Cardiac fibroblast (primary cell): ENCODE data around the gene MFN1.

ENCODE experiments used
- DNase-seq, 2 donors: peaks; one replicate each; pipeline versions ENCODE4 v3.0.0 to v3.0.0-alpha.2; 2010; ENCODE audit warnings: low read depth in 2 of 2
- H3K4me3 ChIP-seq, 2 donors: replicated peaks in 1 of 2; 1 replicate in 1 of 2; 2 replicates in 1 of 2; pipeline ENCODE4 v1.5.1; 2011; ENCODE audit warnings: low read depth in 2 of 2, low read length in 2 of 2, mild to moderate bottlenecking in 2 of 2, moderate library complexity in 1 of 2
- CTCF ChIP-seq: IDR thresholded peaks from one replicate; pipeline ENCODE4 v1.5.1; 2011; ENCODE audit warnings: low read depth, mild to moderate bottlenecking, low read length, inconsistent platforms

MFN1 gene

GRCh38 chr3:179322286-179323196, 25.0 kb upstream of the MFN1 start, which contains the start of gene ZNF639:
TSS of gene ZNF639 (plus strand) at chr3:179323031. CDS start at chr3:179328294, 5,263 bp downstream.
- peak; percentile 51 for TF ChIP-seq CTCF
- DNase-seq = peak; percentile 86 to 93
- H3K4me3 ChIP-seq = peak within 1 kb of the TSS; percentile 86 to 96

GRCh38 chr3:179323197-179324110, 24.1 kb upstream of the MFN1 start:
- peak; percentile 7 for TF ChIP-seq CTCF
- H3K4me3 ChIP-seq = peak overlapping the region; percentile 86 to 96
- peak; percentile 83 to 87 for DNase-seq

GRCh38 chr3:179324270-179324754, 23.2 kb upstream of the MFN1 start:
- peak; percentile 32 to 66 for DNase-seq
- TF ChIP-seq CTCF = no peak
- peak overlapping the region; percentile 86 to 96 for H3K4me3 ChIP-seq

- DNase-seq = peak in 1 of 2 donors; percentile 29
- no peak for TF ChIP-seq CTCF
- H3K4me3 ChIP-seq = no peak overlapping the region
These were observed 17.1 kb upstream of the MFN1 start for GRCh38 chr3:179330438-179330837.

GRCh38 chr3:179332240-179332639, 15.3 kb upstream of the MFN1 start:
- no peak overlapping the region for H3K4me3 ChIP-seq
- TF ChIP-seq CTCF = no peak
- DNase-seq = no peak

- no peak for TF ChIP-seq CTCF
- no peak overlapping the region for H3K4me3 ChIP-seq
- no peak for DNase-seq
These were observed 14.4 kb upstream of the MFN1 start for GRCh38 chr3:179333084-179333483.
